Hindlimb muscle (tissue), 1 donor: ENCODE results near the gene LARGE1. TPM values are rescaled to one million over a fixed set of nuclear protein-coding genes. Genes with fewer than 3 reads are reported as not detected.

ENCODE experiments used
- DNase-seq: peaks from one replicate; pipeline ENCODE4 v3.0.0-alpha.2; 2013
- polyA plus RNA-seq: library from polyadenylated mRNA; unstranded; fragments of 120-200 nt; gene quantifications from one replicate; pipeline ENCODE4 v1.2.1, GENCODE V29; 2013; ENCODE audit not compliant: insufficient read length

Gene LARGE1
- polyA plus RNA-seq, result 8.7 TPM

GRCh38 chr22:33920197-33920540 is at the start of gene LARGE1:
Gene LARGE1, minus strand, starts transcription at chr22:33920476.
- DNase-seq, result peak; percentile 22

- no peak for DNase-seq
These were observed 48.8 kb upstream of the LARGE1 start for GRCh38 chr22:33969045-33969444.

GRCh38 chr22:33964121-33964520 is 43.8 kb upstream of the LARGE1 start:
- no peak for DNase-seq

GRCh38 chr22:33962409-33962808 is 42.1 kb upstream of the LARGE1 start:
- no peak for DNase-seq

- no peak for DNase-seq
These were observed 38.5 kb upstream of the LARGE1 start for GRCh38 chr22:33958741-33959140.

- DNase-seq, result no peak
These were observed 36.8 kb upstream of the LARGE1 start for GRCh38 chr22:33957086-33957485.

GRCh38 chr22:33952776-33953175 is 32.5 kb upstream of the LARGE1 start:
- no peak for DNase-seq

- no peak for DNase-seq
These were observed 20.5 kb upstream of the LARGE1 start for GRCh38 chr22:33940741-33941140.

- no peak for DNase-seq
These were observed 12.7 kb upstream of the LARGE1 start for GRCh38 chr22:33932997-33933396.

GRCh38 chr22:33931406-33931805 is 11.1 kb upstream of the LARGE1 start:
- no peak for DNase-seq

- no peak for DNase-seq
These were observed 7.5 kb upstream of the LARGE1 start for GRCh38 chr22:33927752-33928151.

GRCh38 chr22:33925194-33925593 is 4.9 kb upstream of the LARGE1 start:
- DNase-seq, result no peak

GRCh38 chr22:33923660-33924246 is 3.5 kb upstream of the LARGE1 start:
- DNase-seq, result peak; percentile 58

- DNase-seq, result no peak
These were observed 2.8 kb upstream of the LARGE1 start for GRCh38 chr22:33923033-33923432.

GRCh38 chr22:33922349-33922681 is 2.0 kb upstream of the LARGE1 start:
- DNase-seq, result peak; percentile 38

GRCh38 chr22:33921525-33922348 is 1.5 kb upstream of the LARGE1 start:
- DNase-seq, result peak; percentile 67

GRCh38 chr22:33920927-33921524 is 750 bp upstream of the LARGE1 start:
- peak; percentile 98 for DNase-seq

GRCh38 chr22:33919391-33920196 is 682 bp downstream of the LARGE1 start:
- peak; percentile 19 for DNase-seq

- no peak for DNase-seq
These were observed 1.5 kb downstream of the LARGE1 start for GRCh38 chr22:33918676-33919365.

GRCh38 chr22:33917744-33918406 is 2.4 kb downstream of the LARGE1 start:
- no peak for DNase-seq

- no peak for DNase-seq
These were observed 5.6 kb downstream of the LARGE1 start for GRCh38 chr22:33914699-33915098.

- DNase-seq, result no peak
These were observed 6.1 kb downstream of the LARGE1 start for GRCh38 chr22:33914131-33914530.
